DOHH2 (cell line): Measurements from ENCODE around the gene ZMYND12.

Experiments
- H3F3A ChIP-seq: fragments of 200-600 bp; sonication (generic), shearing (Covaris generic); 2 replicates; pipeline ENCODE4 v1.6.0; 2016; ENCODE audit warnings: antibody characterized with exemption, mild to moderate bottlenecking; ENCODE audit not compliant: control insufficient read depth, insufficient read depth
- H3K27ac ChIP-seq: fragments of 200-600 bp; sonication (generic); 2 replicates; pipeline ENCODE4 v1.5.1; 2014; ENCODE audit warnings: low read depth, mild to moderate bottlenecking, low read length, moderate library complexity
- H3K27me3 ChIP-seq: fragments of 200-600 bp; sonication (generic); 2 replicates; pipeline ENCODE4 v1.6.1; 2014; ENCODE audit warnings: mild to moderate bottlenecking, low read length, mixed read lengths; ENCODE audit not compliant: control insufficient read depth
- H3K36me3 ChIP-seq: fragments of 200-600 bp; sonication (generic); 2 replicates; pipeline ENCODE4 v1.6.1; 2014; ENCODE audit warnings: mild to moderate bottlenecking, low read length, moderate library complexity, mixed read lengths; ENCODE audit not compliant: control insufficient read depth
- H3K4me1 ChIP-seq: fragments of 200-600 bp; sonication (generic); 2 replicates; pipeline ENCODE4 v1.6.1; 2014; ENCODE audit warnings: mild to moderate bottlenecking, low read length, mixed read lengths; ENCODE audit not compliant: control insufficient read depth
- H3K4me2 ChIP-seq: fragments of 200-600 bp; sonication (generic); 2 replicates; pipeline ENCODE4 v1.6.0; 2014; ENCODE audit warnings: mild to moderate bottlenecking, low read length, moderate library complexity
- H3K4me3 ChIP-seq: fragments of 200-600 bp; sonication (generic); 2 replicates; pipeline ENCODE4 v1.5.1; 2014; ENCODE audit warnings: mild to moderate bottlenecking, low read length, mixed read lengths
- H3K79me2 ChIP-seq: fragments of 200-600 bp; sonication (generic); 2 replicates; pipeline ENCODE4 v1.6.1; 2014; ENCODE audit warnings: mild to moderate bottlenecking, low read length, mixed read lengths; ENCODE audit not compliant: control insufficient read depth
- H3K9me2 ChIP-seq: fragments of 200-600 bp; sonication (generic); replicated peaks from 2 replicates; pipeline ENCODE4 v1.6.1; 2014; ENCODE audit warnings: mild to moderate bottlenecking, low read length, mixed read lengths; ENCODE audit not compliant: control insufficient read depth
- H3K9me3 ChIP-seq: fragments of 200-600 bp; sonication (generic); 2 replicates; pipeline ENCODE4 v1.6.1; 2014; ENCODE audit warnings: antibody characterized with exemption, low read length, mixed read lengths; ENCODE audit not compliant: control insufficient read depth, insufficient read depth
- H4K20me1 ChIP-seq: fragments of 200-600 bp; sonication (generic); 2 replicates; pipeline ENCODE4 v1.6.0; 2014; ENCODE audit warnings: low read depth, mild to moderate bottlenecking, antibody characterized with exemption, low read length, moderate library complexity; ENCODE audit not compliant: control insufficient read depth, insufficient read depth
- CTCF ChIP-seq: fragments of 200-600 bp; sonication (generic); IDR thresholded peaks from one replicate; pipeline ENCODE4 v1.5.1; 2014; ENCODE audit warnings: antibody characterized with exemption, mild to moderate bottlenecking, low read depth, low read length; ENCODE audit not compliant: poor library complexity, severe bottlenecking
- EZH2phosphoT487 ChIP-seq: fragments of 200-600 bp; sonication (generic); IDR thresholded peaks from 2 replicates; pipeline ENCODE4 v1.6.1; 2017; ENCODE audit warnings: borderline replicate concordance, mild to moderate bottlenecking, antibody characterized with exemption, low read length, moderate library complexity, mixed read lengths

Gene ZMYND12

GRCh38 chr1:42420911-42421585 lies 34.8 kb downstream of the ZMYND12 start:
- no peaks in the 10 kb centered on the region for H3K79me2 ChIP-seq
- no peaks in the 10 kb centered on the region for H3K36me3 ChIP-seq
- TF ChIP-seq CTCF (no peak), EZH2phosphoT487 (no peak)
- H3K4me3 ChIP-seq = no peak overlapping the region
- no peak overlapping the region for H3K27ac ChIP-seq
- no peaks in the 10 kb centered on the region for H4K20me1 ChIP-seq
- H3K9me2 ChIP-seq = no peaks in the 10 kb centered on the region
- H3K9me3 ChIP-seq = no peaks in the 10 kb centered on the region
- H3K27me3 ChIP-seq = peaks cover 4% of the 10 kb centered on the region; the same call in 1 of the 2 replicates
- H3F3A ChIP-seq = no peaks in the 10 kb centered on the region
- no peaks in the 10 kb centered on the region for H3K4me1 ChIP-seq
- H3K4me2 ChIP-seq = no peak overlapping the region

- Histone ChIP-seq H3K79me2 (no peaks in the 10 kb centered on the region), H3K9me2 (no peaks in the 10 kb centered on the region), H3K27ac (no peak overlapping the region), H3K27me3 (peaks cover 4% of the 10 kb centered on the region; the same call in 1 of the 2 replicates), H4K20me1 (no peaks in the 10 kb centered on the region), H3K4me3 (no peak overlapping the region), H3K4me2 (no peak overlapping the region), H3K36me3 (no peaks in the 10 kb centered on the region), H3K4me1 (no peaks in the 10 kb centered on the region), H3K9me3 (no peaks in the 10 kb centered on the region), H3F3A (no peaks in the 10 kb centered on the region)
- TF ChIP-seq CTCF (no peak), EZH2phosphoT487 (no peak)
Measured at GRCh38 chr1:42420121-42420520, 35.7 kb downstream of the ZMYND12 start.

- no peaks in the 10 kb centered on the region for H3K36me3 ChIP-seq
- no peaks in the 10 kb centered on the region for H3K9me2 ChIP-seq
- no peaks in the 10 kb centered on the region for H4K20me1 ChIP-seq
- no peak overlapping the region for H3K4me2 ChIP-seq
- no peak for TF ChIP-seq CTCF
- no peak for TF ChIP-seq EZH2phosphoT487
- H3F3A ChIP-seq = no peaks in the 10 kb centered on the region
- no peak overlapping the region for H3K27ac ChIP-seq
- peaks cover 4% of the 10 kb centered on the region; the same call in 1 of the 2 replicates for H3K27me3 ChIP-seq
- H3K4me1 ChIP-seq = no peaks in the 10 kb centered on the region
- H3K79me2 ChIP-seq = no peaks in the 10 kb centered on the region
- no peaks in the 10 kb centered on the region for H3K9me3 ChIP-seq
- H3K4me3 ChIP-seq = no peak overlapping the region
Measured at GRCh38 chr1:42419126-42419821, 36.5 kb downstream of the ZMYND12 start.
